ENCODE measurements around the gene SERPINB10.

SERPINB10 gene

GRCh38 chr18:63907664-63908063, at the start of gene SERPINB10:
Gene SERPINB10, plus strand, starts transcription at chr18:63907958. Its CDS starts 7,553 bp downstream, at chr18:63915511.
- peak within 1 kb of the TSS; percentile 38 for H3K4me3 ChIP-seq (ENCODE audit: low read depth, low read length)
- no peak for TF ChIP-seq CTCF (IDR thresholded peaks at IDR 0.05; ENCODE audit: insufficient read depth, low read depth, low read length, missing control alignments)
- DNase-seq (ENCODE audit: low read depth) = peak; percentile 47

- TF ChIP-seq CTCF (IDR thresholded peaks at IDR 0.05; ENCODE audit: insufficient read depth, low read depth, low read length, missing control alignments) = no peak
- DNase-seq (ENCODE audit: low read depth) = no peak
Observed at GRCh38 chr18:63858456-63858855, 49.3 kb upstream of the SERPINB10 start.

GRCh38 chr18:63859781-63860475, 47.8 kb upstream of the SERPINB10 start:
- no peak for TF ChIP-seq CTCF (IDR thresholded peaks at IDR 0.05; ENCODE audit: insufficient read depth, low read depth, low read length, missing control alignments)
- no peak overlapping the region for H3K4me3 ChIP-seq (ENCODE audit: low read depth, low read length)
- DNase-seq (ENCODE audit: low read depth) = peak; percentile 5

More at GRCh38 chr18:63858456-63858855, 49.3 kb upstream of the SERPINB10 start:
- no peak overlapping the region for H3K4me3 ChIP-seq (ENCODE audit: low read depth, low read length)

- TF ChIP-seq CTCF (IDR thresholded peaks at IDR 0.05; ENCODE audit: insufficient read depth, low read depth, low read length, missing control alignments) = no peak
Observed at GRCh38 chr18:63860531-63860930, 47.2 kb upstream of the SERPINB10 start.

GRCh38 chr18:63867368-63868125, 40.2 kb upstream of the SERPINB10 start:
- TF ChIP-seq CTCF (IDR thresholded peaks at IDR 0.05; ENCODE audit: insufficient read depth, low read depth, low read length, missing control alignments) = no peak
- no peak overlapping the region for H3K4me3 ChIP-seq (ENCODE audit: low read depth, low read length)
- DNase-seq (ENCODE audit: low read depth) = no peak

More at GRCh38 chr18:63860531-63860930, 47.2 kb upstream of the SERPINB10 start:
- no peak for DNase-seq (ENCODE audit: low read depth)
- no peak overlapping the region for H3K4me3 ChIP-seq (ENCODE audit: low read depth, low read length)

GRCh38 chr18:63868546-63868945, 39.2 kb upstream of the SERPINB10 start:
- no peak overlapping the region for H3K4me3 ChIP-seq (ENCODE audit: low read depth, low read length)
- TF ChIP-seq CTCF (IDR thresholded peaks at IDR 0.05; ENCODE audit: insufficient read depth, low read depth, low read length, missing control alignments) = no peak
- no peak for DNase-seq (ENCODE audit: low read depth)

All from GM12865 (cell line).